Subcutaneous adipose tissue (tissue), 4 donors: ENCODE results near the gene SLC13A3. TPM values are rescaled to one million over a fixed set of nuclear protein-coding genes. Genes with fewer than 3 reads are reported as not detected.

Experiments
- CTCF ChIP-seq: fragments of 450-650 bp; IDR thresholded peaks from one replicate; pipeline ENCODE4 v1.5.1; 2016; ENCODE audit warnings: low read depth, mild to moderate bottlenecking, control low read depth, antibody characterized with exemption, moderate library complexity
- total RNA-seq, 4 donors: library from RNA; depleted of rRNA; stranded (reverse); fragments of >200 nt; gene quantifications; one replicate each; pipeline ENCODE4 v1.1.0, GENCODE V29; 2016

The SLC13A3 gene
- total RNA-seq, 4 donors from 2014 or later: 0.88 to 4.3 (median 1.5) TPM

- no peak for TF ChIP-seq CTCF
These were observed 29.8 kb downstream of the SLC13A3 start for GRCh38 chr20:46621492-46621891.

GRCh38 chr20:46619445-46619844 is 31.8 kb downstream of the SLC13A3 start:
- no peak for TF ChIP-seq CTCF

GRCh38 chr20:46618316-46619100 is 32.8 kb downstream of the SLC13A3 start:
- no peak for TF ChIP-seq CTCF

- no peak for TF ChIP-seq CTCF
These were observed 36.8 kb downstream of the SLC13A3 start for GRCh38 chr20:46614503-46614902.

- TF ChIP-seq CTCF: no peak
These were observed 41.1 kb downstream of the SLC13A3 start for GRCh38 chr20:46610145-46610544.

GRCh38 chr20:46609043-46609442 is 42.2 kb downstream of the SLC13A3 start:
- no peak for TF ChIP-seq CTCF

GRCh38 chr20:46607849-46608497 is 43.3 kb downstream of the SLC13A3 start:
- TF ChIP-seq CTCF: no peak
